Endometrial microvascular endothelial cells (primary cell): ENCODE measurements around the gene NEDD9. TPM values are rescaled to one million over a fixed set of nuclear protein-coding genes. Genes with fewer than 3 reads are reported as not detected.

Experiments used
- in situ Hi-C: cut with HindIII; loops from 2 replicates; pipeline ENCODE4 v1.10.0; 2017; ENCODE audit warnings: low sequenced_read_pairs, low pct_unique_long_range_greater_than_20kb; ENCODE audit errors: inconsistent ontology term
- total RNA-seq: library from RNA; depleted of rRNA; stranded (reverse); fragments of >200 nt; gene quantifications from one replicate; pipeline ENCODE4 v1.2.3, GENCODE V29; 2015; ENCODE audit errors: inconsistent ontology term

The NEDD9 gene
- total RNA-seq, 1 donor from 2014 or later = 53.2 TPM

GRCh38 chr6:11140056-11140455 lies 92.4 kb downstream of the NEDD9 start:
- in situ Hi-C loops = no loop called here

- in situ Hi-C loops = no loop called here
Measured at GRCh38 chr6:11139051-11139960, 93.2 kb downstream of the NEDD9 start.

- in situ Hi-C loops = no loop called here
Measured at GRCh38 chr6:11136809-11137208, 95.7 kb downstream of the NEDD9 start.

Other genes starting within 250 kb of the NEDD9 start
- gene ELOVL2, start 188.4 kb downstream of the NEDD9 start, total RNA-seq = not detected
- gene SMIM13, start 138.8 kb downstream of the NEDD9 start, total RNA-seq = 13.3 TPM
- 2.0 TPM for gene ERVFRD-1, start 120.9 kb downstream of the NEDD9 start, total RNA-seq